ENCODE data around the gene NCF4.

The NCF4 gene

GRCh38 chr22:36838119-36839030 is 22.4 kb upstream of the NCF4 start:
- DNase-seq: no peak

GRCh38 chr22:36839356-36840073 is 21.3 kb upstream of the NCF4 start:
- DNase-seq: peak in 1 of 56 donors; percentile 2

- no peak for DNase-seq
Measured at GRCh38 chr22:36840106-36840505, 20.7 kb upstream of the NCF4 start.

GRCh38 chr22:36846271-36846670 is 14.5 kb upstream of the NCF4 start:
- no peak for DNase-seq

- no peak for DNase-seq
Measured at GRCh38 chr22:36846949-36847348, 13.9 kb upstream of the NCF4 start.

- DNase-seq: no peak
Measured at GRCh38 chr22:36850056-36850455, 10.8 kb upstream of the NCF4 start.

- no peak for DNase-seq
Measured at GRCh38 chr22:36850682-36851081, 10.1 kb upstream of the NCF4 start.

- no peak for DNase-seq
Measured at GRCh38 chr22:36852056-36852973, 8.5 kb upstream of the NCF4 start.

GRCh38 chr22:36853407-36854099 is 7.3 kb upstream of the NCF4 start:
- DNase-seq: peak in 30 of 56 donors; percentile 5 to 63 (median 18)

GRCh38 chr22:36855478-36855877 is 5.3 kb upstream of the NCF4 start:
- DNase-seq: no peak

GRCh38 chr22:36856121-36856791 is 4.5 kb upstream of the NCF4 start:
- DNase-seq: peak in 55 of 56 donors; percentile 22 to 96 (median 80)

GRCh38 chr22:36856792-36857135 is 4.0 kb upstream of the NCF4 start:
- DNase-seq: no peak

- no peak for DNase-seq
Measured at GRCh38 chr22:36858156-36858555, 2.6 kb upstream of the NCF4 start.

GRCh38 chr22:36858966-36859365 is 1.8 kb upstream of the NCF4 start:
- DNase-seq: no peak

- DNase-seq: no peak
Measured at GRCh38 chr22:36860017-36860416, 789 bp upstream of the NCF4 start.

GRCh38 chr22:36860438-36860820 is 377 bp upstream of the NCF4 start:
- DNase-seq: no peak

GRCh38 chr22:36862251-36863242 is 1.7 kb downstream of the NCF4 start:
- peak in 11 of 56 donors; percentile 1 to 41 (median 7) for DNase-seq

GRCh38 chr22:36863281-36863680 is 2.5 kb downstream of the NCF4 start:
- no peak for DNase-seq

- DNase-seq: no peak
Measured at GRCh38 chr22:36863979-36864378, 3.2 kb downstream of the NCF4 start.
